Activated gamma-delta T cell treated with anti-CD3 and anti-CD28 coated beads, Interleukin-2, amount 50 U/mL, for 16 hours (primary cell): Measurements from ENCODE around the gene SLC4A7.

ENCODE experiments used
- DNase-seq: peaks from one replicate; pipeline ENCODE4 v3.0.0-alpha.2; 2020; ENCODE audit warnings: low read depth

The SLC4A7 gene

GRCh38 chr3:27323087-27323570 lies 161.1 kb downstream of the SLC4A7 start:
- no peak for DNase-seq
